ENCODE results near the gene LCMT1. TPM values are rescaled to one million over a fixed set of nuclear protein-coding genes. Genes with fewer than 3 reads are reported as not detected.

LCMT1 gene
- total and polyA plus RNA-seq, 9 donors = 26.2 to 42.2 (median 39.0) TPM

DNA sequence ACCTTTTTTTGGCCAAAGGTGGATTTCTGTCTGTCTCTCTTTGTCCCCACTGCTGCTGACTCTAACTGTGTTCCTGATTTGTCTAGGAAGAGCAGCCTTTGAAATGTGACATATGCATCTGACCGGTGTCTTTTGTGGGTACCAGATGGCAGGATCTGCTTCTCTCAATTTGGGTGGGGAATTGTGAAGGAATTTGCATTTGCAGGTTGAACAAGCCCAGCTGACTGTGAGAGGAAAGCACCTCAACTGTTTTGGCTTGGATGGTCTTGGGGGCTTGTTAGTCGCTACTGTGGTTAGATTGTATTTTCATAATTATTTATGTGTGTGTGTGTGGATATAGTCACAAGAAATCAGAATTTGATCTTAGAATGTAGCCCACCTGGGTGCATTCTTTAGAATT lies 37.7 kb upstream of the LCMT1 start:
- 73% methylated on average over 1 of the region's 2 CpGs for WGBS (ENCODE audit: insufficient coverage)
- Histone ChIP-seq H3K27ac (ENCODE audit: low read length) (no peak overlapping the region), H3K36me3 (ENCODE audit: control insufficient read depth, insufficient read depth, low read length) (no peaks in the 10 kb centered on the region), H3K4me3 (ENCODE audit: low read length) (no peak overlapping the region), H3K27me3 (ENCODE audit: control insufficient read depth, insufficient read depth, low read length) (no peaks in the 10 kb centered on the region), H3K4me1 (ENCODE audit: control insufficient read depth, insufficient read depth, low read length) (no peaks in the 10 kb centered on the region), H3K9me3 (replicated peaks; ENCODE audit: control insufficient read depth, low read depth, low read length) (no peaks in the 10 kb centered on the region)
- no peak for DNase-seq

DNA sequence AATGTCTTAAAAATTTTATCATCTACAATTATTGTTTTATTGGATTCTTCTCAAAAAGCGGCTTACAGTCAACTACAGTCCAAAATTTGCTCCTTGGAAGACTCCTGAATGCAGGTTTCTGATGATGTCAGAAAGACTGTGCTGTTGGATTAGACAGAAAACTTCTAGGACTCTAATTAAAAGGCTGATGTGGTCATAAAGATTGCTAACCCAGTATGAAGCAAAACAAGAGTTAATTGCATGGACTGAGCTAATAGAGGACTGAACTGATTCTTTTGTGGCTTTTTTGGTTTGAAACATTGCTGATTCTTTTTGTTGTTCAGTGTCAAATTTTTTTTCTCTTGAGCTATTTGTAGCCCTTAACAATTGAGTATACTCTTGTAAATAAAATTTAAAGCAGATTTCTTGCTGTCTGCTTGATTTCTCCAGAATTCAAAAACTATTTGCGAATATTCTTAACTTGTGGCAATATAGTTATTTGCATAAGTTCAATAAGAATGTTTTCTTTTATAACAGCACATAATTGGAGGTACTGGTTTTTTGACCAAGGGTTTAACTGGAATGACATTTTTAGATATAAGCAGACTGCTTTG lies 33.1 kb upstream of the LCMT1 start:
- WGBS (ENCODE audit: insufficient coverage) = no CpG with 5 or more reads among the region's 2 CpGs
- Histone ChIP-seq H3K9me3 (replicated peaks; ENCODE audit: control insufficient read depth, low read depth, low read length) (no peaks in the 10 kb centered on the region), H3K36me3 (ENCODE audit: control insufficient read depth, insufficient read depth, low read length) (no peaks in the 10 kb centered on the region), H3K4me3 (ENCODE audit: low read length) (no peak overlapping the region), H3K27ac (ENCODE audit: low read length) (no peak overlapping the region), H3K4me1 (ENCODE audit: control insufficient read depth, insufficient read depth, low read length) (no peaks in the 10 kb centered on the region), H3K27me3 (ENCODE audit: control insufficient read depth, insufficient read depth, low read length) (no peaks in the 10 kb centered on the region)
- no peak for DNase-seq

DNA sequence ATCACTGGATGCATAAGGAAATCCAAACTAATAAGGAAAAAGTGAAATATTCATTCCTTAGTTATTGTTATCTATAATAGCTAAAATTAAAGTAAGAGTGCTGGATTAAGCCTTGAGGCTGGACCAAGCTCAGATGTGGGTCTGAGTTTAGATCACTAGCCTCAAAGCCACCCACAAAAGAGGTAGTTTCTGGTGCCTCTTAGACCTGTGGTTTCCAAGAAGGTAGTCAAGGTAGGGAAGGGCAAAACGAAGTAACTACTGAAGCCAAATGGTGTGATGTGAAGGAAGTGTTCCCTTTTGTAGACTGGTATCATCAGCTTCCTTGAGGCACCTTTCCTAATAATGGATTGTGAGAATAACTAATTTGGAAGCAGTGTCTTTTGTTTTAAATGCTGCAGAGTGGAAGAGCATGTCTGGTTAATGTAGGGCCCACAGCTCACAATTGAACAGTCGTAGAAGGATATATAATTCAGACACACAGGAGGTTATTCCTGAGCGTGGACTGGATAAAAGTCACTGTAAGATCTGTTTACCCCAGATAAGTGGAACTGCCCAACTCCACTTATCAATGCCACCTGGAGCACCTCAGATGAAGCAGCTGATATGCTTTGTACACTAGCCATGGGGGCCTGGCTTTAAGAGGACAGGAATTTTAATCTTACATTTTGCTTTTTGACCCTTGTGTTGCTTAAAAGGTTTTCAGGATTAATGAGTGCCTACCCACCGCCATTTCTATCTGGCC lies 31.7 kb upstream of the LCMT1 start:
- H3K27ac ChIP-seq (ENCODE audit: low read length) = no peak overlapping the region
- 50% methylated on average over 1 of the region's 4 CpGs for WGBS (ENCODE audit: insufficient coverage)
- no peaks in the 10 kb centered on the region for H3K27me3 ChIP-seq (ENCODE audit: control insufficient read depth, insufficient read depth, low read length)
- H3K4me1 ChIP-seq (ENCODE audit: control insufficient read depth, insufficient read depth, low read length) = no peaks in the 10 kb centered on the region
- DNase-seq = no peak
- H3K36me3 ChIP-seq (ENCODE audit: control insufficient read depth, insufficient read depth, low read length) = no peaks in the 10 kb centered on the region
- no peaks in the 10 kb centered on the region for H3K9me3 ChIP-seq (replicated peaks; ENCODE audit: control insufficient read depth, low read depth, low read length)
- H3K4me3 ChIP-seq (ENCODE audit: low read length) = no peak overlapping the region

DNA sequence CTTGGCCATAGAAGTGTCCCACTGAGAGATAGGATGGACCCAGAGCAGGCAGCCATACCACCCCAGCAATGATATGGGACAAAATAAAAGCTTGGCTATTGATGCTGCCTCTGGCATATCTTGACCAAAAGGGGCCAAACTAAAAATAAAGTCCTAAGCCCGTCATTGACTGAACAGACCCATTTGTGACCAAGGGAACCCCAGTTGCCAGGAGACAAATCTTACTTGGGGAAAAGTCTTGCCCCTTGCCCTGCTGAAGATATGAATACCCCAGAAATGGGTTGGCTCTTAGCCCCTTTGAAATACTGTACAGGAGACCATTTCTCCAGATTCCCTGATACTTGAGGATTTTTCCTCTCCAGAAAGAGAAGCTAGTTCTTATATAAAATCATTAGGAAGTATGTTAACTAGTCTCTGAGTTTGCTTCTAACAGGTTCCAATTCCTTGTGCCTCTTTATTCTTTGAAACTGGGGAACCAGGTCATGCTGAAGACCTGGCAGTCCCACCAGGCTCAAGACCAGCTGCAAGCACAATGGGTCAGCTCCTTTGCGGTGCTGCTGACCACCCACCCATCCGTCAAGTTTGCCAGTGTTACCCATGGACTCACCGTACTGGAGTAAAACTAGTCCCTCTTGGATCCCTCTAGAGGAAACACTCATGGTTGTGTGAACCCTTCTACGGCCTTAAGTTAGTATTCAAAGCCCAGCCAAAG lies 31.0 kb upstream of the LCMT1 start:
- WGBS (ENCODE audit: insufficient coverage) = 85% methylated on average over 4 of the region's 5 CpGs
- H3K4me1 ChIP-seq (ENCODE audit: control insufficient read depth, insufficient read depth, low read length) = no peaks in the 10 kb centered on the region
- H3K27me3 ChIP-seq (ENCODE audit: control insufficient read depth, insufficient read depth, low read length) = no peaks in the 10 kb centered on the region
- no peak for DNase-seq
- no peaks in the 10 kb centered on the region for H3K9me3 ChIP-seq (replicated peaks; ENCODE audit: control insufficient read depth, low read depth, low read length)
- no peak overlapping the region for H3K4me3 ChIP-seq (ENCODE audit: low read length)
- no peak overlapping the region for H3K27ac ChIP-seq (ENCODE audit: low read length)
- H3K36me3 ChIP-seq (ENCODE audit: control insufficient read depth, insufficient read depth, low read length) = no peaks in the 10 kb centered on the region

DNA sequence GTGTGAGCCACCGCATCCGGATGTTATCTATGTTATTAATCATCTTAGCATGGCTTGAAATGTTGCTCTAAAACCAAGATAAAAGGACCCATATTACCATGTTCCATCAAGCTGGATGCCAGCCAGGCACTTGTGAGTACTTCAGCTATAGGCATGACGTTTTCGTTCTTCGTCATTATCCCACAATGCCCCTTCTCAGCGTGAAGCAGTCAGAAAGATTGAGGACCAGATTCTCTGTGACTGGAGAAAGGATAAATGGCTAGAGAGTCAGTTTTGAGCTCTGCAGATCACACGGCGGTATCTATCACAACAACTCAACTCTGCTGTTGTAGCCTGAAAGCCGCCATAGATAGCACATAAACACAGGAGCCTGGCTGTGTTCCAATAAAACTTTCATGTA lies 29.8 kb upstream of the LCMT1 start:
- H3K4me3 ChIP-seq (ENCODE audit: low read length) = no peak overlapping the region
- H3K4me1 ChIP-seq (ENCODE audit: control insufficient read depth, insufficient read depth, low read length) = no peaks in the 10 kb centered on the region
- no peaks in the 10 kb centered on the region for H3K27me3 ChIP-seq (ENCODE audit: control insufficient read depth, insufficient read depth, low read length)
- no peaks in the 10 kb centered on the region for H3K36me3 ChIP-seq (ENCODE audit: control insufficient read depth, insufficient read depth, low read length)
- H3K9me3 ChIP-seq (replicated peaks; ENCODE audit: control insufficient read depth, low read depth, low read length) = no peaks in the 10 kb centered on the region
- DNase-seq = no peak
- H3K27ac ChIP-seq (ENCODE audit: low read length) = no peak overlapping the region
- no CpG with 5 or more reads among the region's 9 CpGs for WGBS (ENCODE audit: insufficient coverage)

DNA sequence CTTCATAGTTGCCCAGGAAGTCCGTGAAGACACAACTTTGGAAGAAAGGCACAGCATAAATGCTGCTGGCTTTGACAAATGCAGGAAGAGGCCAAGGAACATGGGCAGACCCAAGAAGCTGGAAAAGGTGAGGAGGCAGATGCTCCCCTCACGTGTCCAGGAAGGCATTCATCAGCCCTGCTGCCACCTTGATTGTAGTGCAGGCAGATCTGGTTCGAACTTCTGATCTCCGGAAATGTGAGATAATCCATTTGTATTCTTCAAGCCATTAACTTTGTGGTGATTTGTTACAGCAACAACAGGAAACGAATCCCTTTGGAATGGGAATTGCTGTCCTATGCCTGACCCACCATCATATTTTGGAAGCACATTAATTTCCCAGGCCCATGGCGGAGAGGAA lies 28.5 kb upstream of the LCMT1 start:
- no peaks in the 10 kb centered on the region for H3K36me3 ChIP-seq (ENCODE audit: control insufficient read depth, insufficient read depth, low read length)
- H3K27me3 ChIP-seq (ENCODE audit: control insufficient read depth, insufficient read depth, low read length) = no peaks in the 10 kb centered on the region
- H3K4me3 ChIP-seq (ENCODE audit: low read length) = no peak overlapping the region
- no peak overlapping the region for H3K27ac ChIP-seq (ENCODE audit: low read length)
- DNase-seq = no peak
- no peaks in the 10 kb centered on the region for H3K4me1 ChIP-seq (ENCODE audit: control insufficient read depth, insufficient read depth, low read length)
- 89% methylated on average over 4 of the region's 6 CpGs for WGBS (ENCODE audit: insufficient coverage)
- H3K9me3 ChIP-seq (replicated peaks; ENCODE audit: control insufficient read depth, low read depth, low read length) = no peaks in the 10 kb centered on the region

DNA sequence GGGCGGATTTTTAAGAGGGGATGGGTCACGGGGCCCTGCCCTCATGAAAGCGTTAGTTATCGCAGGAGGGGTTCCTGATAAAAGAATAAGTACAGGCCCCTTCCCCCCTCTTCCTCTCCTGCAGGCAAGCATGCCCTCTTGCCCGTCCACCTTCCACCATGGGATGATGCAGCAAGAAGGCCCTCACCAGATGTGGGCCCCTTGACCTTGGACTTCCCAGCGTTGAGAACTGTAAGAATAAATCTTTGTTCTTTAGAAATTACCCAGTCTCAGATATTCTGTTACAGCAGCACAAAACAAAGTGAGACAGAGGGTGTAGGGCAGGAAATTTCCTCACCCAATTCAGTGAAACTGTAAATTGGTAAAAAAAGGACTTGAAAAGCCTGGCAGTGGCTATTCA lies 27.8 kb upstream of the LCMT1 start:
- no CpG with 5 or more reads among the region's 6 CpGs for WGBS (ENCODE audit: insufficient coverage)
- no peak for DNase-seq
- H3K36me3 ChIP-seq (ENCODE audit: control insufficient read depth, insufficient read depth, low read length) = no peaks in the 10 kb centered on the region

DNA sequence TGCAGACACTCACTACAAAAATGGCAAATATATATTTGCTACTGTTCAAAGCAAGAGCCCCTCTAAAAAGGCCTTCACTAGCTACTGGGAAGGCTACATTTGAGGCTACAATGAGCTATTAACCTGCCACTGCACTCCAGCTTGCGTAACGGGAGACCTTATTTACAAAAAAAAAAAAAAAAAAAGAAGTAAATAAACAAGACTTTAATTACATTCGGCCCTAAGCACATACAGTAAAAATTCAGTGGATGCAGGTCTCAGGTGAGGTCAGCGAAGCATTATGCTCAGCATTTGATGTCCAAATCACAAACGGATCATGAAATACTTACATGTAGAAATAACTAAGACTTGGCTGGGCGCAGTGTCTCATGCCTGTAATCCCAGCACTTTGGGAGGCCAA lies 26.7 kb upstream of the LCMT1 start:
- Histone ChIP-seq H3K4me3 (ENCODE audit: low read length) (no peak overlapping the region), H3K27me3 (ENCODE audit: control insufficient read depth, insufficient read depth, low read length) (no peaks in the 10 kb centered on the region), H3K36me3 (ENCODE audit: control insufficient read depth, insufficient read depth, low read length) (no peaks in the 10 kb centered on the region), H3K4me1 (ENCODE audit: control insufficient read depth, insufficient read depth, low read length) (no peaks in the 10 kb centered on the region), H3K27ac (ENCODE audit: low read length) (no peak overlapping the region), H3K9me3 (replicated peaks; ENCODE audit: control insufficient read depth, low read depth, low read length) (no peaks in the 10 kb centered on the region)
- WGBS (ENCODE audit: insufficient coverage) = no CpG with 5 or more reads among the region's 6 CpGs
- DNase-seq = no peak

More for the DNA sequence above, 27.8 kb upstream of the LCMT1 start:
- no peak overlapping the region for H3K27ac ChIP-seq (ENCODE audit: low read length)
- no peaks in the 10 kb centered on the region for H3K9me3 ChIP-seq (replicated peaks; ENCODE audit: control insufficient read depth, low read depth, low read length)
- H3K27me3 ChIP-seq (ENCODE audit: control insufficient read depth, insufficient read depth, low read length) = no peaks in the 10 kb centered on the region
- H3K4me1 ChIP-seq (ENCODE audit: control insufficient read depth, insufficient read depth, low read length) = no peaks in the 10 kb centered on the region
- no peak overlapping the region for H3K4me3 ChIP-seq (ENCODE audit: low read length)

DNA sequence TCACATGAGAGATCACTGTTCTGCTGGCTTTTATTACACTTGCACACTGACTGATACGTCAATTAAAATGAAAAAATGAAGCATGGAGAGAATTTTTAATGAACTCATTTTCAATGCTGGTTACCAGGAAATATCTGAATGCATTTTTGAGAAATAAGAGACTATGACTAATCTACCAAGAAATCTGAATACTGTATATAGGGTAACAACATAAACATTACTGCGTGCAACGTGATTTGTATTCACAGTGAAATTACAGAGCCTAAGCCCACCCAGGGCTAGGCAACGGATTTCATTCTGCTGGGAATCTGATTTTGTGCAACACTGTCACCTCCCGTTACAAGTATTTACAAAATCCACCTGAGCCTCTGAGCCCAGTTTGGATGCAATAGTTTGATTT lies 23.8 kb upstream of the LCMT1 start:
- no CpG with 5 or more reads among the region's 5 CpGs for WGBS (ENCODE audit: insufficient coverage)
- H3K4me3 ChIP-seq (ENCODE audit: low read length) = no peak overlapping the region
- no peaks in the 10 kb centered on the region for H3K4me1 ChIP-seq (ENCODE audit: control insufficient read depth, insufficient read depth, low read length)
- H3K36me3 ChIP-seq (ENCODE audit: control insufficient read depth, insufficient read depth, low read length) = no peaks in the 10 kb centered on the region
- no peak for DNase-seq
- H3K27ac ChIP-seq (ENCODE audit: low read length) = no peak overlapping the region
- no peaks in the 10 kb centered on the region for H3K27me3 ChIP-seq (ENCODE audit: control insufficient read depth, insufficient read depth, low read length)
- no peaks in the 10 kb centered on the region for H3K9me3 ChIP-seq (replicated peaks; ENCODE audit: control insufficient read depth, low read depth, low read length)

DNA sequence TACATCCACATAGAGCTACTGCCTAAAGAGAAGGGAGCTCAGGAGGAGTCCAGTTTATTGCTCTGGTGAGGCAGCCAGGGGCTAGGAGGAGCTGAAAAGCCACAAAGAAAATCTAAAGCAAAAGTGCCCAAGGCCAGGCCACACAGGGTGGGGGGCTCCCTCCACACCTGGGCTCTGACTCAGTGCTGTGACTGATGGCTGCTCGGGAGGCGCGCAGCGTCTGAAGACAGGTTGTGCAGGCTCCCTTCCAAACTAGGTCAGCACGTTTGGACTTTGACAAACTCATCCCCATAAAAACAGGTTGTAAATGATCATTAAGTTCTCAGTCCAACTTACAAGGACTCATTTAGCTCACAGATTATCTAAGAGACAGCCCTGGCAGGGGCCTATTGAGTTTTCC lies 22.2 kb upstream of the LCMT1 start:
- DNase-seq = no peak
- Histone ChIP-seq H3K9me3 (replicated peaks; ENCODE audit: control insufficient read depth, low read depth, low read length) (no peaks in the 10 kb centered on the region), H3K4me3 (ENCODE audit: low read length) (no peak overlapping the region), H3K4me1 (ENCODE audit: control insufficient read depth, insufficient read depth, low read length) (no peaks in the 10 kb centered on the region), H3K27me3 (ENCODE audit: control insufficient read depth, insufficient read depth, low read length) (no peaks in the 10 kb centered on the region), H3K36me3 (ENCODE audit: control insufficient read depth, insufficient read depth, low read length) (no peaks in the 10 kb centered on the region), H3K27ac (ENCODE audit: low read length) (no peak overlapping the region)
- WGBS (ENCODE audit: insufficient coverage) = 42% methylated on average over 5 of the region's 5 CpGs

Data from muscle of leg (tissue), 11 donors.